ENCODE results near the gene FBLN5. TPM values are rescaled to one million over a fixed set of nuclear protein-coding genes. Genes with fewer than 3 reads are reported as not detected.
A peak's percentile ranks its signal among the peaks of the same experiment; 100 is the strongest.

The FBLN5 gene
- total and polyA plus RNA-seq, 11 donors = 26.0 to 129 (median 40.3) TPM

GRCh38 chr14:91835197-91835919 is 112.1 kb downstream of the FBLN5 start:
- Histone ChIP-seq H3K27me3 (peaks cover 2 to 82% (median 21%) of the 10 kb centered on the region in 9 donors), H3K9me3 (no peaks in the 10 kb centered on the region), H3K27ac (peak overlapping the region in 8 of 12 donors; percentile 28 to 86 (median 62)), H3K4me3 (peak overlapping the region; percentile 26 to 74 (median 54)), H3K4me1 (peaks cover 0 to 16% (median 4%) of the 10 kb centered on the region in 12 donors), H3K36me3 (no peaks in the 10 kb centered on the region)
- intact Hi-C loops (cut with DNase I) = no loop called here
- DNase-seq (no peak), ATAC-seq (no peak)
- no peak for TF ChIP-seq POLR2A (IDR thresholded peaks at IDR 0.05)
- TF ChIP-seq CTCF (IDR thresholded peaks at IDR 0.05) = no peak
- 7 to 11% (median 10%) methylated on average over 12 to 19 of the region's 19 CpGs for WGBS, 4 donors

- Histone ChIP-seq H3K36me3 (no peaks in the 10 kb centered on the region), H3K4me3 (no peak overlapping the region), H3K27ac (no peak overlapping the region), H3K4me1 (peaks cover 0 to 16% (median 4%) of the 10 kb centered on the region in 12 donors), H3K9me3 (no peaks in the 10 kb centered on the region), H3K27me3 (peaks cover 2 to 79% (median 21%) of the 10 kb centered on the region in 9 donors)
- ATAC-seq (no peak), DNase-seq (no peak)
- intact Hi-C loops (cut with DNase I) = no loop called here
- no peak for TF ChIP-seq POLR2A (IDR thresholded peaks at IDR 0.05)
- no peak for TF ChIP-seq CTCF (IDR thresholded peaks at IDR 0.05)
- WGBS, 4 donors = 54 to 67% (median 61%) methylated on average over 2 of the region's 2 CpGs
Observed at GRCh38 chr14:91834571-91834970, 112.9 kb downstream of the FBLN5 start.

GRCh38 chr14:91831337-91831736 is 116.2 kb downstream of the FBLN5 start:
- no peak for ATAC-seq
- Histone ChIP-seq H3K36me3 (no peaks in the 10 kb centered on the region), H3K9me3 (peaks cover 0 to 11% (median 4%) of the 10 kb centered on the region in 12 donors), H3K27ac (no peak overlapping the region), H3K4me1 (peaks cover 0 to 7% (median 0%) of the 10 kb centered on the region in 12 donors), H3K4me3 (no peak overlapping the region), H3K27me3 (peaks cover 0 to 52% (median 12%) of the 10 kb centered on the region in 9 donors)
- WGBS, 4 donors = 23 to 49% (median 35%) methylated on average over 1 of the region's 1 CpG
- intact Hi-C loops (cut with DNase I) = no loop called here
- TF ChIP-seq POLR2A (IDR thresholded peaks at IDR 0.05) (no peak), CTCF (IDR thresholded peaks at IDR 0.05) (no peak)
- DNase-seq = no peak

GRCh38 chr14:91830777-91831176 is 116.7 kb downstream of the FBLN5 start:
- WGBS, 4 donors = 28 to 44% (median 34%) methylated on average over 3 of the region's 3 CpGs
- intact Hi-C loops (cut with DNase I) = no loop called here
- Histone ChIP-seq H3K27ac (no peak overlapping the region), H3K36me3 (no peaks in the 10 kb centered on the region), H3K9me3 (peaks cover 0 to 11% (median 4%) of the 10 kb centered on the region in 12 donors), H3K27me3 (peaks cover 0 to 47% (median 7%) of the 10 kb centered on the region in 9 donors), H3K4me1 (peaks cover 0 to 2% (median 0%) of the 10 kb centered on the region in 12 donors), H3K4me3 (no peak overlapping the region)
- ATAC-seq (no peak), DNase-seq (peak in 1 of 5 donors; percentile 27)
- TF ChIP-seq CTCF (IDR thresholded peaks at IDR 0.05) (no peak), POLR2A (IDR thresholded peaks at IDR 0.05) (no peak)
